ENCODE results near the gene PCBP4.

GRCh38 chr3:51974277-51974962 is 7.2 kb upstream of the PCBP4 start:
- no peak for TF ChIP-seq GLIS3 (CRISPR knock-in tag; IDR thresholded peaks at IDR 0.05)
- no peak for TF ChIP-seq SNAI2 (CRISPR knock-in tag; IDR thresholded peaks at IDR 0.05)
- no peak for TF ChIP-seq ZNF70 (CRISPR knock-in tag; IDR thresholded peaks at IDR 0.05)
- no peak for TF ChIP-seq TCF4 (CRISPR knock-in tag; IDR thresholded peaks at IDR 0.05; ENCODE audit: borderline replicate concordance)
- TF ChIP-seq ZFP3 (CRISPR knock-in tag; IDR thresholded peaks at IDR 0.05), result no peak
- no peak for TF ChIP-seq ISL1 (CRISPR knock-in tag; IDR thresholded peaks at IDR 0.05)
- no peak for TF ChIP-seq CSDC2 (CRISPR knock-in tag; IDR thresholded peaks at IDR 0.05)
- TF ChIP-seq POU6F1 (CRISPR knock-in tag; IDR thresholded peaks at IDR 0.05; ENCODE audit: borderline replicate concordance, low read depth), result no peak
- TF ChIP-seq ARNTL (CRISPR knock-in tag; IDR thresholded peaks at IDR 0.05; ENCODE audit: borderline replicate concordance, low read depth), result no peak

All from SK-N-SH treated with all-trans-retinoic acid at 6 μM for 48 hours (cell line).